NK-92 treated with Interleukin-12 subunit alpha and Interleukin-12 subunit beta, amount 100 ng/mL, for 24 hours (cell line): ENCODE data around the gene RAB11B.
"Not testable (repeated sequence)": the region's sequence is repeated elsewhere in the genome, so short reads cannot be mapped to it uniquely, and the experiment has no call there.

Source experiments
- DNase-seq: peaks from one replicate; lab custom pipeline; 2025; lab: John Stamatoyannopoulos, UW

RAB11B gene

GRCh38 chr19:8393871-8394250, 3.7 kb downstream of the RAB11B start:
- DNase-seq = no peak

DNA sequence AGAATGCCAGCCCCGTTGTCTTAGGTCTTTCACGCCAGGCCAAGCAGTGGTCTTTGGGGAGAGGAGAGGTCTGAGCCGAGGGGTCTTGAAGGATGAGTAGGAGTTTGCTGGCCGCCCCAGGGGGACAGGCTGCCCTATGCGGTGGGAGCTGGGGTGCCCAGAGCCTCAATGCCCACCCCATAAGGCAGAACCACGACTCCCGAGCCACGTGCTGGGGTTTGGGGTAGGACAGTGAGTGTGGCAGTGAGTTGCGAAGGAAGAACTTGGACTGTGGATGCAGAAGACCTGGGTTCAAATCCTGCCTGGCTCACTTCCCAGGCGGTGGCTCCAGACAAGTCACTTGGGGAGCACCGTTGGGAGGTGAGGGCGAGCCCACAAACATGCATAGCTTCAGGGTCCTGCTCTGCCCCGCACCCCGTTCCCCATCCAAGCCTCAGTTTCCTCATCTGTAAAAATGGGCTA, 5.5 kb downstream of the RAB11B start:
- DNase-seq = no peak

- no peak for DNase-seq
Observed at GRCh38 chr19:8396185-8396562, 6.0 kb downstream of the RAB11B start.

DNA sequence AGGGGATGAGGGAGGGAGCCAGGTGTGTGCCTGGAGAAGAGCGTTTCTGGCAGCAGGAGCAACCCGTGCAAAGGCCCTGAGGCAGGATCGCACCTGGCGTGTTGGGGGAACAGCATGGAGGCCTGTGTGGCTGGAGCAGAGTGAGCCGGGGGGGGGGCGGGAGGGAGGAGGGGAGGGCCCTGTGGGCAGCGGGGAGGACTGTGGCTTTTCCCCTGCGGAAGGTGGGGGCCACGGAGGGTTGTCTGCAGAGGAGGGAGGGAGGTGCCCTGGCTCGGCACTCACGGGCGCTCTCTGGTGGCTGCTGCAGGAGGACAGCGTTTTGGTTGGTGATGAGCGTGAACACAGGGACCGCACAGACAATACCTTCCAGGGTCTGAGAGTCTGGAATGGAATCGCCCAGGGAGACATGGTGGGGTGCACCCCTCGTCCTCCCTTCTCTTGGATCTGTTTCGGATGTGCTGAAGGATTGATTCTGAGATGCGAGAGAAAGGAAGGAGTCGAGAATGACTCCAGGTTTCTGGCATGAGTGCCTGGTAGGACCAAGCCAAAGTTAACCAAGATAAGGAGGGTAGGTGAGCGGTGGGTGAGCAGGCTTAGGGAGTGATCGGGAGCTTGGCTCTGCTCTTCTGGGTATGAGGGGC, 6.5 kb downstream of the RAB11B start:
- DNase-seq = peak; percentile 55

GRCh38 chr19:8397271-8397670, 7.1 kb downstream of the RAB11B start:
- DNase-seq = no peak

DNA sequence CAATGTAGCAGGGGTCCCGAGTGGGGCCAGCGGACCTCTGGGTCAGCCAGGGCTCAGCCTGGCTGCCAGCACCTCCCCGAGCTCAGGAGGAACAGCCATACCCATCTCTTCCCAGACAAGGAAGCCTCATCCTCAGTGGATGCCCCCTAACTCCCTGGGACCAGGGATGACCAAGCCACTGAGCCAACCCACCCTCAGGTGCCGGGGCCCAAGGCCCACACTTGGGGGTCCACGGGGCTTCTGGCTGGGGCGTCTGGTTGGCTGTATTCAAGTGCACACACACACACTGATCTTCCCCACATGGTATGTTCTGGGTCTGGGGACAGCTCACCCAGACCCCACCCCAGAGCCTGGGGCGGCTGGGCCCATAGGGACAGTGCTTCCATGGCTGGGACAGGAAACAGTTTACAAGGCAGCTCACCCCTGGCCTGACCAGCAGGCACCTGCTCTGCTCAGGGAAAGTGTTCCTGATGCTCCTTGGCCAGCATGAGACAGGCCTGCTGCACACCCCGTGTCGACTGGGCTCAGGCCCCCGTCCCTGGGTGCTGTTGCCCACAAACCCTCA, 7.7 kb downstream of the RAB11B start:
- DNase-seq = no peak

- DNase-seq = no peak
Observed at GRCh38 chr19:8398311-8398771, 8.2 kb downstream of the RAB11B start.

DNA sequence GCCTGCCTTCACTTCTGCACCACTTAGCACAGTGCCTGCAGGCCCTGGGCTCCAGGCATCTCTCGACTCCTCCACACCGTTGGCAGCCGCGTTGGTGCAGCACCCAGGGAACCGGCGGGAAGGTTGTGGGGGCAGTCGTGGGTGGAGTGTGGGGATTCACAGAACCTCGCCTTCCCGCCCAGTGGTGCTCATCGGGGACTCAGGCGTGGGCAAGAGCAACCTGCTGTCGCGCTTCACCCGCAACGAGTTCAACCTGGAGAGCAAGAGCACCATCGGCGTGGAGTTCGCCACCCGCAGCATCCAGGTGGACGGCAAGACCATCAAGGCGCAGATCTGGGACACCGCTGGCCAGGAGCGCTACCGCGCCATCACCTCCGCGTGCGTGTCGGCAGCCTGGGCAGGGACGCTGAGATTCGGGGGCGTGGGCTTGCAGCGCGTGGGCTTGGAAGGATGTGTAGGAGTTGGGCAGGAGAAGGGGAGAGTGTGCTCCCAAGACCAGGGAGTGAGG, 9.6 kb downstream of the RAB11B start:
- no peak for DNase-seq

DNA sequence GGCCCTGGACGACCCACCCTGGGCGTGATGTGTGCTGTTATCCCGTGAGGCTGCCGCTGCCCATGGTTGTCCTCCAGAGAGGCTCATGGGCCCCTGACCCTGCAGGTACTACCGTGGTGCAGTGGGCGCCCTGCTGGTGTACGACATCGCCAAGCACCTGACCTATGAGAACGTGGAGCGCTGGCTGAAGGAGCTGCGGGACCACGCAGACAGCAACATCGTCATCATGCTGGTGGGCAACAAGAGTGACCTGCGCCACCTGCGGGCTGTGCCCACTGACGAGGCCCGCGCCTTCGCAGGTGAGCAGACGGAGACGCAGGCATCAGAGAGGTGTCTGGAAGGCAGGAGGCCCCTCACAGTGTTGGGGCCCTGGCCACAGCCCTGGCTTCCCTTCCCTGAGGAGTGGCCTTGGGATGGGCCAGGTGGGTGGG, 11.8 kb downstream of the RAB11B start:
- DNase-seq = no peak

- DNase-seq = no peak
Observed at GRCh38 chr19:8403098-8403819, 13.1 kb downstream of the RAB11B start.

DNA sequence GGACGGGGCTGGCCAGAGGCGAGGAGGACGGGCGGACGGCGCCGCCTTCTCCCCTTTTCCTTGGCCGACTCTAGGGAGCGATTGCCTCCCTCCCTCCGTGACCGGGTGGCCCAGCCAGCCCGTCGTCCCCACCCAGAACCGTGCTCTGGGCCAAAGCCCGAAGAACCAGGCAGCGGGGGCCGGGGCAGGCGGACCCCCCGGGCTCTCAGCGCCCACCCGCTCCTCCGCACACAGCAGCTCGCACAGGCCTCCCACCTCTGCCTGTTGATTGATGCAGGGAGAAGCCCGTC, 13.6 kb downstream of the RAB11B start:
- DNase-seq = no peak

DNA sequence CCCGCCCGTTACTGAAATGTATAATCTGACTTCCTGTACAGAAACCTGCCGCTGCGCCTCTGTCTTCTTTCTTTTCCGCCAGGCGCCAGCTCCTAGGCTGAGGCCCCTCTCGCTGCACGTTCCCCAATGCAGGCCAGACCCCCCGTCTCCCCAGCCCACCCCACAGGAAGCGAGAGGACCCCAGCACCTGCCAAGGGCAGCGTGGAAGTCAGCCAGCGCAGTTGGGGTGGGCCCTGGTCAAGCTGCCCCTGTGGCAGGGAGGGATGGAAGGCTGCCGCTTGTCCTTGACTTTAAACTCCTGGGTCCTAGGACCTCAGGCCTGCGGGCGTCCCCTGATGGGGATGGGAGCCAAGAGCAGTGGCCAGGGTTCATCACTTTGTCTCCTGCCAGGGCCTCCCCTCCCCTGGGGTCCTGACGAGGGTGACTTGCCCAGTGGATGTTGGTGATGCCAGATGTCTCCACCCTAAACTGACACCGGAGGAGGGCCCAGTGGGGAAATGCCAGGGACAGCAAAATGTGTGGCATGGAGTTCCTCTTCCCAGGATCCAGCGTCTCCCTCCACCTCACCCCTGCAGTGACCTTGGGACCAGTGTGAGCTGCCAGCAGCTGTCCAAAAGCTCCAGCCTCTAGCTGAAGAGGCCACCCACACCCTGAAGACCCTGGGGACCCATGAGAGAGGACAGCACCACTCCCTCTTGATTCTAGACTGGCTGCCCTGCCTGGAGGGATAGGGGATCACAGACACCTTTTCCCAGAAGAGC, 14.4 kb downstream of the RAB11B start:
- DNase-seq = no peak

- not testable (repeated sequence) for DNase-seq
Observed at GRCh38 chr19:8410718-8411117, 20.6 kb downstream of the RAB11B start.

DNA sequence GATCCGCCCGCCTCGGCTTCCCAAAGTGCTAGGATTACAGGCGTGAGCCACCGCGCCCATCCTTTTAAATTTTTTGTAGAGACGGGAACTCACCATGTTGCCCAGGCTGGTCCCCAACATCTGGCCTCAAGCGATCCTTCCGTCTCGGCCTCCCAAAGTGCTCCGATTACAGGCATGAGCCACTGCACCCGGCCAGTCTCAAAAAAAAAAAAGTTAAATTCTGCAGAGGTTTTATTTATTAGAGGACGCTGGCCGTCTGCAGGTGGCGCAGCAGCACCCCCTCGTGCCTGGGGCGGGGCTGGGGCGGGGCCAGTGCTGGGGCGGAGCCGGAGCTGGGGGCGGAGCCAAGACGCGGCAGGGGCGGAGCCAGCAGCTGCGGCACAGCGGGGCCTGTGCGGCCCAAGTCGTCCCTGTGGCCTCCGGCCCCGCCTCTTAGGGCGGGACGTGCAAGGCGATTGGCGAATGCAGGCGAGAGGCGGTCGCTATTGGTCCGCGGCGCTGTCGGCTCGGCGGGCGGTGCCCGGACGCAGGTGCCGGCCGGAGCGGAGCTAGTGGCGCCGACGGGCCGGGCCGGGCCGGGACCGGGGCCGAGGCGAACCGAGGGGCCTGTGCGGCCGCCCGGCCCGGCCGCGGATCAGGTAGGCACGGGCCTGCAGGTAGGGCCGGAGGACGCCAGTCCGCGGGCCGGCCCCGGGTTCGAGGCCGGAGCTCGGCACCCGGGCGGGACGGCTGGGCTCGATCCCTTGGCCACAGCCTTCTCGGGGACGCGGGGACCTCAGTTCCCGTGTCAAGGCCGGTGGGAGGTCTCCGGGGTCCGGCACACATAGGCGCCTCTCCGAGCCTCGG, 22.8 kb downstream of the RAB11B start, which contains the start of gene MARCHF2:
Gene MARCHF2, plus strand, starts transcription at position 523 of the 846 bp plus-strand sequence. CDS start 8,536 bp downstream, outside the sequence.
- DNase-seq = peak; percentile 90

DNA sequence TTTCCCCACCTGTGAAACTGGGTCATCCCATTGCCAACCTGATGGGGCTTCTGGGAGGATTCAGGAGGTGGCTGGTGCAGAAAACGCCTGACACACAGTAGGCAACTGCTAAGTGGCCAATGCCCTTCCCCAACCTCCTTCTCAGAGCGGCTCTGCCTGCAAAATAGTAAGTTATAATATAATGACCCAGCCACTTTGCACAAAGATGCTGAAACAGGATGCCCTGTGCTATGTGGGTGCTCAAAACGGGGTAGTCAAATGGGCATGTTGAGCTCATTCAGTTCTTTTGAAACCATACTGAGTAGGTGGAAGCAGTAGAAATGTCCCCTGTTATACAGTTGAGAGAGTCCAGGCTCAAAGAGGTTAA, 23.5 kb downstream of the RAB11B start:
- no peak for DNase-seq

- no peak for DNase-seq
Observed at GRCh38 chr19:8416796-8417195, 26.6 kb downstream of the RAB11B start.

DNA sequence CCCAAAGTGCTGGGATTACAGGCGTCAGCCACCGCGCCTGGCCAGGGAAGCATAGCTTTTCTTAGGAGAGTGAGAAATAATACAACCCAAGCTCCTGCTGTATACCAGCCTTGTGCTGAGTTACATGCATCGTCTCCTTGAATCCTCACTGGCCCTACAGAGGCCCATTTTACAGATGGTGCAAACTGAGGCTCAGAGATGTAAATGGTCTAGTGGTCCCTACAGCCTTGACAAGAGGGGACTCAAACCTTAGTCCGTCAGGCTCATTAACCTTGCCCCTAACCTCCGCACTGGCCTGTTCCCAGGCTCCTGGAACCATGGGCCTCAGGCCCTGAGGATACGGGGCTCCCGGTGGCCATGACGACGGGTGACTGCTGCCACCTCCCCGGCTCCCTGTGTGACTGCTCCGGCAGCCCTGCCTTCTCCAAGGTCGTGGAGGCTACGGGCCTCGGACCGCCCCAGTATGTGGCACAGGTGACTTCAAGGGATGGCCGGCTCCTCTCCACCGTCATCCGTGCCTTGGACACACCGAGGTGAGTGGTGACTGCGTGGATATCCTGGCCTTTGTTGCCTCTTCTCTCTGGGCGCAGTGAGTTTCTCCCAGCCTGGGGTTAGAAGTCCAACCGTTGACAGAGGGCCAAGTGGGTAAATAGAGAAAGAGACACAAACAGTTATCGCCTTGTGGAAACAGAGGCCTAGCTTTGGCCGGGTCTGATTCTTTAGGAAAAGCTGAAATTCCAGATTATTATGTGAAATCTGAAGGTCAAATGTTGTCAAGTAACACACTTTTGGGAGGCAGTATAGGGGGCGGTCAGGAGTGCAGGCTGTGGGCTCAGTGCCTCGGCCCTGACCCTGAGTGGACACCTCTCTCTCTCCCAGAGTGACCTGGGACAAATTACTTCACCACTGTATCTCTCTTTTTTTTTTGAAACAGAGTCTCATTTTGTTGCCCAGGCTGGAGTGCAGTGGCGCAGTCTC, 31.6 kb downstream of the RAB11B start:
- DNase-seq = no peak

GRCh38 chr19:8423817-8424223, 33.7 kb downstream of the RAB11B start:
- DNase-seq = no peak

- DNase-seq = not testable (repeated sequence)
Observed at GRCh38 chr19:8425331-8425730, 35.2 kb downstream of the RAB11B start.

- no peak for DNase-seq
Observed at GRCh38 chr19:8426283-8426682, 36.1 kb downstream of the RAB11B start.
